Transverse colon (tissue), 4 donors: ENCODE data around the gene SHE. TPM values are rescaled to one million over a fixed set of nuclear protein-coding genes. Genes with fewer than 3 reads are reported as not detected.

Source experiments
- DNase-seq: peaks from one replicate; pipeline ENCODE4 v3.0.0-alpha.2; 2019
- H3K27ac ChIP-seq, 4 donors: fragments of 200-600 bp; sonication (generic); 2 replicates each; pipeline ENCODE4 v1.5.1; 2016 to 2018; ENCODE audit warnings: inconsistent platforms in 4 of 4
- H3K27me3 ChIP-seq: fragments of 200-600 bp; sonication (generic); 2 replicates; pipeline ENCODE4 v1.5.1; 2017; ENCODE audit warnings: inconsistent platforms
- H3K36me3 ChIP-seq, 4 donors: fragments of 200-600 bp; sonication (generic); 2 replicates each; pipeline ENCODE4 v1.5.1; 2017 to 2019; ENCODE audit warnings: inconsistent platforms in 4 of 4
- H3K4me1 ChIP-seq, 4 donors: fragments of 200-600 bp; sonication (generic); 2 replicates each; pipeline ENCODE4 v1.5.1; 2017 to 2020; ENCODE audit warnings: inconsistent platforms in 4 of 4
- H3K4me3 ChIP-seq, 4 donors: fragments of 200-600 bp; sonication (generic); 1 replicate in 1 of 4; 2 replicates in 3 of 4; pipeline versions ENCODE4 v1.5.1 to v1.6.1; 2017 to 2019; ENCODE audit warnings: inconsistent platforms in 4 of 4
- H3K9me3 ChIP-seq, 2 donors: fragments of 200-600 bp; sonication (generic); 2 replicates each; pipeline ENCODE4 v1.5.1; 2017 to 2019; ENCODE audit warnings: inconsistent platforms in 2 of 2
- CTCF ChIP-seq, 5 experiments: fragments of 200-600 bp in 3 of 5; fragments of 450-650 bp in 2 of 5; sonication (generic) in 3 of 5; IDR thresholded peaks; 1 replicate in 2 of 5; 2 replicates in 3 of 5; pipeline ENCODE4 v1.5.1; 2016 to 2017; ENCODE audit warnings: antibody characterized with exemption in 5 of 5, inconsistent platforms in 3 of 5, mild to moderate bottlenecking in 2 of 5, moderate library complexity in 1 of 5
- EP300 ChIP-seq: sonication (generic); formaldehyde crosslinking; IDR thresholded peaks from one replicate; pipeline ENCODE4 v1.6.1; 2017; ENCODE audit warnings: antibody characterized with exemption, low read depth
- POLR2A ChIP-seq: fragments of 450-650 bp; IDR thresholded peaks from one replicate; pipeline ENCODE4 v1.6.1; 2016; ENCODE audit warnings: antibody characterized with exemption, mild to moderate bottlenecking, moderate library complexity
- POLR2AphosphoS5 ChIP-seq, 3 donors: sonication (generic); formaldehyde crosslinking; IDR thresholded peaks; one replicate each; pipeline ENCODE4 v1.6.1; 2016; ENCODE audit warnings: antibody characterized with exemption in 3 of 3
- WGBS, 2 donors: methylation state at CpG; one replicate each; pipeline ENCODE4 v1.1.5; 2018; ENCODE audit warnings: low coverage in 1 of 2; 5-methylcytosine and 5-hydroxymethylcytosine counted together
- in situ Hi-C, 4 donors: fragments of 200-750 bp; cut with MboI; loops; one replicate each; pipeline versions ENCODE4 v1.15.0 to v1.15.1; 2017; ENCODE audit warnings: low sequenced_read_pairs in 3 of 4, low pct_ligation_motif_present in 1 of 4, low pct_unique_long_range_greater_than_20kb in 1 of 4
- intact Hi-C: fragments of 100-400 bp; cut with DNase I; formaldehyde crosslinking; loops from one replicate; pipeline ENCODE4 v1.15.1; 2023; ENCODE audit warnings: low total_unique reads
- total RNA-seq, 4 donors: library from RNA; depleted of rRNA; stranded (reverse); fragments of >200 nt; gene quantifications; one replicate each; pipeline ENCODE4 v1.1.0, GENCODE V29; 2016

SHE gene
- total RNA-seq, 4 donors from 2014 or later = 5.2 to 15.0 (median 6.7) TPM

GRCh38 chr1:154529308-154529707 is 27.1 kb upstream of the SHE start:
- Histone ChIP-seq H3K27me3 (no peaks in the 10 kb centered on the region), H3K4me3 (no peak overlapping the region), H3K4me1 (no peaks in the 10 kb centered on the region), H3K27ac (no peak overlapping the region), H3K9me3 (no peaks in the 10 kb centered on the region), H3K36me3 (no peaks in the 10 kb centered on the region)
- WGBS, 2 donors = 83 to 91% methylated on average over 6 of the region's 6 CpGs
- in situ Hi-C loops = no loop called here
- intact Hi-C loops = no loop called here
- DNase-seq = no peak
- no peak for TF ChIP-seq POLR2AphosphoS5 (IDR thresholded peaks at IDR 0.05)

- Histone ChIP-seq H3K4me1 (no peaks in the 10 kb centered on the region), H3K36me3 (no peaks in the 10 kb centered on the region), H3K4me3 (no peak overlapping the region), H3K27ac (no peak overlapping the region), H3K27me3 (no peaks in the 10 kb centered on the region), H3K9me3 (peaks cover 0 to 3% of the 10 kb centered on the region in 2 donors)
- TF ChIP-seq POLR2AphosphoS5 (IDR thresholded peaks at IDR 0.05) (no peak), EP300 (no peak), CTCF (IDR thresholded peaks at IDR 0.05) (no peak), POLR2A (no peak)
- intact Hi-C loops = no loop called here
- in situ Hi-C loops = no loop called here
- no peak for DNase-seq
- 49 to 60% methylated on average over 6 of the region's 6 CpGs for WGBS, 2 donors
These were observed 25.0 kb upstream of the SHE start for GRCh38 chr1:154527192-154527591.

- no peak for DNase-seq
- H3K4me1 ChIP-seq = no peaks in the 10 kb centered on the region
- TF ChIP-seq CTCF (IDR thresholded peaks at IDR 0.05) = no peak
- no peak for TF ChIP-seq EP300
- TF ChIP-seq POLR2A = no peak
- no peak for TF ChIP-seq POLR2AphosphoS5 (IDR thresholded peaks at IDR 0.05)
- H3K4me3 ChIP-seq = no peak overlapping the region
- H3K27me3 ChIP-seq = no peaks in the 10 kb centered on the region
- intact Hi-C loops (no loop called here), in situ Hi-C loops (no loop called here)
- H3K36me3 ChIP-seq = no peaks in the 10 kb centered on the region
- no peak overlapping the region for H3K27ac ChIP-seq
- H3K9me3 ChIP-seq = peaks cover 0 to 3% of the 10 kb centered on the region in 2 donors
These were observed 22.7 kb upstream of the SHE start for GRCh38 chr1:154524881-154525280.

- H3K4me1 ChIP-seq = no peaks in the 10 kb centered on the region
- no peak overlapping the region for H3K27ac ChIP-seq
- no peaks in the 10 kb centered on the region for H3K36me3 ChIP-seq
- no peaks in the 10 kb centered on the region for H3K27me3 ChIP-seq
- peaks cover 0 to 3% of the 10 kb centered on the region in 2 donors for H3K9me3 ChIP-seq
- no peak for DNase-seq
- WGBS, 2 donors = 31 to 48% methylated on average over 2 to 3 of the region's 3 CpGs
- no peak overlapping the region for H3K4me3 ChIP-seq
- in situ Hi-C loops = no loop called here
- intact Hi-C loops = no loop called here
- TF ChIP-seq CTCF (IDR thresholded peaks at IDR 0.05) (no peak), POLR2AphosphoS5 (IDR thresholded peaks at IDR 0.05) (no peak), POLR2A (no peak), EP300 (no peak)
These were observed 19.5 kb upstream of the SHE start for GRCh38 chr1:154521695-154522094.

- TF ChIP-seq POLR2A = no peak
- intact Hi-C loops = no loop called here
These were observed 18.1 kb upstream of the SHE start for GRCh38 chr1:154520333-154520732.

More at GRCh38 chr1:154520333-154520732, 18.1 kb upstream of the SHE start:
- in situ Hi-C loops = no loop called here
- Histone ChIP-seq H3K27me3 (no peaks in the 10 kb centered on the region), H3K9me3 (peaks cover 0 to 3% of the 10 kb centered on the region in 2 donors), H3K36me3 (no peaks in the 10 kb centered on the region), H3K27ac (peak overlapping the region in 1 of 4 donors; percentile 25), H3K4me3 (no peak overlapping the region), H3K4me1 (no peaks in the 10 kb centered on the region)
- DNase-seq = no peak
- WGBS, 2 donors = 26 to 59% methylated on average over 3 of the region's 3 CpGs
